SK-MEL-5 (cell line): ENCODE data around the gene SMARCD3. TPM values are rescaled to one million over a fixed set of nuclear protein-coding genes. Genes with fewer than 3 reads are reported as not detected.

ENCODE experiments used
- DNase-seq: peaks from one replicate; pipeline ENCODE4 v3.0.0-alpha.2; 2016; ENCODE audit warnings: low read depth, low spot score
- in situ Hi-C: cut with HindIII; loops from 2 replicates; pipeline ENCODE4 v1.10.0; 2016; ENCODE audit warnings: low sequenced_read_pairs, high pct_unique_total_duplicates, low pct_unique_long_range_greater_than_20kb
- total RNA-seq: library from RNA; depleted of rRNA; stranded (reverse); fragments of >200 nt; shearing (Covaris generic); gene quantifications from 2 replicates; pipeline ENCODE4 v1.2.3, GENCODE V29; 2014

Gene SMARCD3
- total RNA-seq, 1 experiment from 2014 or later: 22.9 TPM

GRCh38 chr7:151231080-151231479 is 17.4 kb downstream of the SMARCD3 start:
- in situ Hi-C loops: no loop called here
- DNase-seq: no peak

GRCh38 chr7:151229249-151229648 is 19.2 kb downstream of the SMARCD3 start:
- in situ Hi-C loops: no loop called here
- no peak for DNase-seq

DNA sequence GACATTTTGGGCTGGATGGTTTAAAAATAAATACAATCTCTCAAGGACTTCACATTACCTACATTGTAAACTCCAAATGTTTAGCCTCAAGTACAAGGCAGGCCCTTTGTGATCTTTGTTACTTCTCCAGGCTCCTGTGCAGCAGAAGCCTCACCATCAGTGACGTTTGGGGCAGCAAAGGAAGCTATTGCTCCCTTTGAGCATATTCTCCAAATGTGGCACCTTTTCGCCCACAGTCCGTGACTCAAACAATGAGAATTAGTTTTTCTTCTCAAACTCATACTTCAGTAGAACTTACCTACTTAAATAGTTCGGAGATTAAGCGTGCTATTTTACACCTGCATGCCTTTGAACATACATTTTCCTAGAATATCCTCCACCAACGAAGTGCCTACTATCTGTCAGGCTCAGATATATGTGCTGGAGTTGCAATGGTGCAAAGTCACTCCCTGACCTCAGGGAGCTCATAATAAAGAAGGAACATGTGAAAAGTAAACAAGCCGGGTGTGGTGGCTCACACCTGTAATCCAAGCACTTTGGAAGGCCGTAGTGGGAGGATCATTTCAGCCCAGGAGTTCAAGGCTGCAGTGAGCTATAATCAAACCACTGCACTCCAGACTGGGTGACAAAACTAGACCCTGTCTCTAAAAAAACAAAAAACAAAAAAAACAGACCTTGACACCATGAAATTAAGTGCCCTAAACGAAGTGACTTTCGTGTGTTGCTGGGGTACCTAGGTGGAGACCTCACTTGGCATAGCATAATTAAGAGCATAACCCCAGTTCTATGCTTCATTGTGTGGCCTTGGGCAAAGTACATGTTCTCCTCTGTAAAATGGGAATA is 20.2 kb downstream of the SMARCD3 start:
- in situ Hi-C loops: no loop called here
- DNase-seq: no peak

GRCh38 chr7:151226875-151227782 is 21.4 kb downstream of the SMARCD3 start, which contains the start of gene ABCF2:
TSS of gene ABCF2 (minus strand) at chr7:151227205. CDS start at chr7:151226458, 747 bp downstream.
- DNase-seq: peak; percentile 100
- in situ Hi-C loops: no loop called here

DNA sequence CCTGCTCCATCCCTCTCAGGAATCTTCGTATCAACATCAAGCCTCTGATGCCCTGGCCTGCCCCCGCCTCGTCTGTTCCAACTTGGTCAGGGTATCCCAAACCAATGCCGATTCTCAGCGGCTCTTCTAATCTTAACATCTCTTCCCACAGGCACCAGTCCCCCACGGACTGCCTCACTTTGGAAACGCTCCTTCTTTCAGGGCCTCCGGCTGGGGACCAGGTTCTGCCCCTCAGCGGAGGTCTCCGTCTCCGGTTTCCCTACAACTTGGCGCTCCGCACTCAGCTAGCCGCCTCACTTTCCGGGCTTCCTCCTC is 22.0 kb downstream of the SMARCD3 start:
- DNase-seq: no peak
- in situ Hi-C loops: no loop called here

- DNase-seq: no peak
- in situ Hi-C loops: no loop called here
Measured at GRCh38 chr7:151225948-151226510, 22.5 kb downstream of the SMARCD3 start.

- in situ Hi-C loops: no loop called here
- DNase-seq: peak; percentile 38
Measured at GRCh38 chr7:151223728-151224127, 24.8 kb downstream of the SMARCD3 start.

GRCh38 chr7:151218170-151218569 is 30.3 kb downstream of the SMARCD3 start:
- no peak for DNase-seq
- in situ Hi-C loops: no loop called here

DNA sequence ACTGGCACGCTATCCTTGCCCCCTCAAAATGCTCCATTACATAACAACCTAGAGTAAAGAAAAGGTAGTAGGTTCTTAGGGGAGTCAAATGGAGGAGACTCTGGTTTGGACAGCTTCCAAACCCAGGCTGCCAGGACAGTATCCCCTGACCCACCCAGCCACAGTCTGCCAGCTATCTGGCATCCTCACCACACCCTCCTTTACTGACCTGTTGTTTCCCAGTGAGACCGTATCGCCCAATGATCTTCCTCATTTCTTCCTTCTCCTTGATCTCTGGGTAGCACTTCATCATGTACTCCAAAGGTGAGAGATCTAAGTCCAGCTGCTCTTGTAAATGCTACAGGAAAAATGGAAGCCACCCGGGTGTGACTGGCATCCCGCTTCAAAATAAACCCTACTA is 33.1 kb downstream of the SMARCD3 start:
- DNase-seq: no peak
- in situ Hi-C loops: no loop called here

- no peak for DNase-seq
- in situ Hi-C loops: no loop called here
Measured at GRCh38 chr7:151213826-151214225, 34.7 kb downstream of the SMARCD3 start.

DNA sequence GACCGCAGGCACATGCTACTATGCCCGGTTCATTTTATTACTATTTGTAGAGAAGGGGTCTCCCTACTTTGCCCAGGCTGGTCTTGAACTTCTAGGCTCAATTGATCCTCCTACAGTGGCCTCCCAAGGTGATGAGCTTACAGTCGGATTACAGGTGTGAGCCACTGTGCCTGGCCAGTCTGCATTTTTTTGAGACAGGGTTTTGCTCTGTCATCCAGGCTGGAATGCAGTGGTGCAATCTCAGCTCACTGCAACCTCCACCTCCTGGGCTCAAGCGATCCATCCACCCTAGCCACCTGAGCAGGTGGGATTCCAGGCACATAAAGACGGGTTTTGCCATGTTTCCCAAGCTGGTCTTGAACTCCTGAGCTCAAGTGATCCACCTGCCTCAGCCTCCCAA is 35.9 kb downstream of the SMARCD3 start:
- no peak for DNase-seq
- in situ Hi-C loops: no loop called here

DNA sequence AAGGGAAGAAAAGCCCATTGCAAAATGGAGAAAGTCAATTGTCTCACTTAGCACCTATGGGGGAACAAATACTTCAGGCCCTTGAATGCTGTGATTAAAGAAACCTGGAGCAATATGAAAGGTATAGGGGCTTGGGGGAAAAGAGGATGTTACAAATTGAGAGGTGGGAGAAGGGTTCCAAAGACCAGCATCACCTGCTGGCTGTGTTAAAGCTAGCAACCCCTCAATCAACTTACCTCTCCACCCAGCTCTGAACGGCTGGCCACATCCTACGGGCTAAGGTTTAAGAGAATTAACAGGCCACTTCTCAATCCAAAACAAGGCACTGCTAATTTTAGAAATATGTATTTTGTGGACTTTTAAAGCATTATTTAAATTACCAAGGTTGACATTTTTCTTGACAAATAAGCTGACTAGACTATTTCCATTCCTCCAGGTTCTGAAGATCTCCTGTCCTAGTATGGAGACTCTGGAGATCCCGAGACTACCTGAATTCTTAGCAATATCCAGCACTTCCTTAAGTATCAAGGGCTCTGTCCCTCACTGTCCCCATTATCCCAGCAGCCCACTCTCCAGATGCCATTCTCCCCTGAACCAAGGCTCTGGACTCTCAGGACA is 37.2 kb downstream of the SMARCD3 start:
- in situ Hi-C loops: no loop called here
- no peak for DNase-seq

GRCh38 chr7:151210087-151210854 is 38.2 kb downstream of the SMARCD3 start, which contains the start of gene H2BK1:
TSS of gene H2BK1 (minus strand) at chr7:151210488. CDS start at chr7:151210318, 170 bp downstream.
- in situ Hi-C loops: no loop called here
- DNase-seq: no peak

GRCh38 chr7:151209588-151209987 is 38.9 kb downstream of the SMARCD3 start:
- DNase-seq: no peak
- in situ Hi-C loops: no loop called here

DNA sequence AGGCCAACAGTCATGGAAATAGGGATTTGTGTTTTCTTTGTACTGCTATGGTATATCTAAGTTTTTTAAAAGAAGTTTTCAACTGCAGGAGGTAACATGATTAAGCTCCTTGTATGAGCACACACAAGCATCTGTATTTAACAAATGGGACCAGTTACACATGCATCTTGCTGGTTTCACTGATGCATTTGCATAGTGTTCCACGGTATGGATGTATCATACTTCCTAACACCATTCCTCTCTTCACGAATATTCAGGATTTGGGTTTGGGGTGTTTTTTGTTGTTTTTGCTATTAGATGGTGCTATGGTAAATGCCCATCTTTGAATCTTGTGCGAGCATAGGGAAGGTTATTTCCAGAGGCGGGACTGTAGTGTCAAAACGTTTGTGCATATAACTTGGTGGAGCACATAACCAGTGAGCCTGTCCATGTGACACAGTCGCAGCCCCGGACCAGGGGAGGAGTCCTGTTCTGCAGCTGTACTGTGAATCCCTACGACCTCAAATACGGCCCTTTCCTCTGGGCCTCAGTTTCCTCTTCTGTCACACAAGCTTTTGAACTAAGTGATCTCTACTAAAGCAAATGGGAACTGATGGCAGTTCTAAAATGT is 40.1 kb downstream of the SMARCD3 start:
- in situ Hi-C loops: no loop called here
- no peak for DNase-seq

GRCh38 chr7:151207804-151208203 is 40.7 kb downstream of the SMARCD3 start:
- in situ Hi-C loops: no loop called here
- no peak for DNase-seq

DNA sequence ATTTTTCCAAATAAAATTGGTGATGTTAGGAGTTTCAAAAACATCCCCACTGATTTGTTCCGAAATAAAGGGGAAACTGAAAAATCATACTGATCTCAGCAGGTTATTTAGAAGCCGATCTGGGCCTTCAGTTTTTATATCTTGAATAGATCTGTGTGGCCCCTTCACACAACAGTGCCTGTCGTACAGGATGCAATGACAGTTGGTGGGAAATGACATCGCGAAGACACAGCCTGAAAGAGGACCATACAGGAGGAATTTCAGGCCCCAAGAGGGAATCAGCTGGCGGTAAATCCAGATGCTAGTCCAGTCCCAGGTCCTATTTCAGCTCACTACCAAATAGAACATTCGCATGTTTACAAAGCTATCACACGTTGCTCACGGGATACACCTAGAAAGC is 41.2 kb downstream of the SMARCD3 start:
- in situ Hi-C loops: no loop called here
- DNase-seq: no peak
